Esophagus mucosa (tissue), 1 donor: Measurements from ENCODE around the gene DES. TPM values are rescaled to one million over a fixed set of nuclear protein-coding genes. Genes with fewer than 3 reads are reported as not detected.
"Not testable (repeated sequence)": the region's sequence is repeated elsewhere in the genome, so short reads cannot be mapped to it uniquely, and the experiment has no call there.

Experiments used
- ATAC-seq: fragments of 200-7000 bp; cut with Tn5 transposase; one replicate; pipeline ENCODE4 v1.9.1; 2020
- total RNA-seq: library from RNA; stranded (reverse); gene quantifications from one replicate; pipeline ENCODE4 v1.2.4, GENCODE V29; 2023
- donor health status: DM: yes; HTN: yes; CAD: no.

DES gene
- 29.3 TPM for total RNA-seq

DNA sequence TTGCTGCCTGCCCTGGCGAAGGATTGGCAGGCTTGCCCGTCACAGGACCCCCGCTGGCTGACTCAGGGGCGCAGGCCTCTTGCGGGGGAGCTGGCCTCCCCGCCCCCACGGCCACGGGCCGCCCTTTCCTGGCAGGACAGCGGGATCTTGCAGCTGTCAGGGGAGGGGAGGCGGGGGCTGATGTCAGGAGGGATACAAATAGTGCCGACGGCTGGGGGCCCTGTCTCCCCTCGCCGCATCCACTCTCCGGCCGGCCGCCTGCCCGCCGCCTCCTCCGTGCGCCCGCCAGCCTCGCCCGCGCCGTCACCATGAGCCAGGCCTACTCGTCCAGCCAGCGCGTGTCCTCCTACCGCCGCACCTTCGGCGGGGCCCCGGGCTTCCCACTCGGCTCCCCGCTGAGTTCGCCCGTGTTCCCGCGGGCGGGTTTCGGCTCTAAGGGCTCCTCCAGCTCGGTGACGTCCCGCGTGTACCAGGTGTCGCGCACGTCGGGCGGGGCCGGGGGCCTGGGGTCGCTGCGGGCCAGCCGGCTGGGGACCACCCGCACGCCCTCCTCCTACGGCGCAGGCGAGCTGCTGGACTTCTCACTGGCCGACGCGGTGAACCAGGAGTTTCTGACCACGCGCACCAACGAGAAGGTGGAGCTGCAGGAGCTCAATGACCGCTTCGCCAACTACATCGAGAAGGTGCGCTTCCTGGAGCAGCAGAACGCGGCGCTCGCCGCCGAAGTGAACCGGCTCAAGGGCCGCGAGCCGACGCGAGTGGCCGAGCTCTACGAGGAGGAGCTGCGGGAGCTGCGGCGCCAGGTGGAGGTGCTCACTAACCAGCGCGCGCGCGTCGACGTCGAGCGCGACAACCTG, at the start of gene DES:
Gene DES (plus strand): TSS at position 223 of the 857 bp plus-strand sequence. CDS start 86 bp downstream, at position 309.
- ATAC-seq = peak; percentile 54

DNA sequence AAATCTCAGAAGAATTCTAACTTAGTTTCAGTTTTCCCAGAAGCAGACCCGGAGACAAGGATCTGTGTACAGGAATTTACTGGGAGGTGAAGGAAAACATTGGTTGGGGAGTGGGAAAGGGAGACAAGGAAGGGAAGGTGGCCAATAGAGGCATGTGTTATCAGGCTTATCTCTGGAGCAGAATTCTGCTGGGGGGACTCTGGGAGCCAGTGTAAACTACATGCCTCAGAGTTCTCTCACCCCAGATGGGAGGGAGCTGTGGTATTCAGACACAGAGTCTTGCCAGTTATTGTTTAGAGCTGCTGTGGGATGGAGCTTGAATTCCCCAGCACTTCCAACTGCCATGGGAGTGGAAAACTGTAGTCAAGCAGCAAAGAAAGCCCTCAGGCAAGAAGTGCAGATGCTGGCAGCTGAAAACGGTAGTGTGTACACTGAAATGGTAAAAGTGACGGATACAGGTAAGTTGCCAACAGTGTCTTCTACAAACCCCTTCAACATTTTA, 49.4 kb upstream of the DES start:
- peak; percentile 18 for ATAC-seq

GRCh38 chr2:219369447-219369861, 48.7 kb upstream of the DES start:
- ATAC-seq = peak; percentile 47

GRCh38 chr2:219378163-219378851, 39.9 kb upstream of the DES start:
- ATAC-seq = no peak

DNA sequence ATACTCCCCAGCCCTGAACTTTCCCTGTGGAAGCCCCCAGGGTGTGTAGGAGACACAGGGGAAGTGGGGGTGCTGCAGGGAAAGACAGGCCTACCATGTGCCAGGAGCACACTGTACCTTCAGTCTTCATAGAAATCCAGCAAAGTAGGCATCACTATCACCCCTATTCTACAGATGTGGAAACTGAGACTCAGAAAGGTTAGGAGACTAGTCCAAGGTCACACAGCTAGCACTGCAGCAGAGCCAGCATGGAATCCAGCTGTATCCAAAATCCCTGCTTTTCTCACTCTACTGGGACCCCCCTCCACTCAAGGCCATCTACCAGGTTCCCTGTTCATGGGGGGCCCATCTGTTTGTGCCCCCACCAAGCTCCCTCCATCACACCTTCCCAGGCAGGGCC, 37.3 kb upstream of the DES start:
- ATAC-seq = no peak

- ATAC-seq = no peak
These were observed 36.7 kb upstream of the DES start for GRCh38 chr2:219381448-219381847.

GRCh38 chr2:219384083-219384713, 34.0 kb upstream of the DES start:
- no peak for ATAC-seq

DNA sequence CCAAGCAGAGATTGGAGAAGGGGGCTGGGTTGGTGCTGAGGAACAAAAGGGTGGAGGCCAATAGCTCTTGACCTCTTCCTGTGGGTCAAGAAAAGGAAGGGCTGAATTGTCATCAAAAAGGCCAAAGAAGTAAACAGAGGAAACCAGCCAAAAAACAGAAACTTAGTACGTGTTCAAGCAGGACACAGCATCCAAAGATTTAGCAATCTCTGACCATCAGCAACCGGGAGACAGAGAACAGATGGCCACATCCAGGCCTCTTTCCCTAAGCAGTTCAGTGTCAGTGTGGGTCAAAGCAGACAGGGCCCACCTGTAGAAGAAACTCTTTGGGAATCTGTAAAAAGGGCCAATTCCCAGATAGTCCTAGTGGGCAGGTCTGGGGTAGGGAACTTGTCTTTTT, 33.3 kb upstream of the DES start:
- ATAC-seq = no peak

- ATAC-seq = no peak
These were observed 32.1 kb upstream of the DES start for GRCh38 chr2:219385958-219386520.

GRCh38 chr2:219386532-219387280, 31.5 kb upstream of the DES start:
- no peak for ATAC-seq

- ATAC-seq = peak; percentile 88
These were observed 30.7 kb upstream of the DES start, which contains the start of gene DNPEP for GRCh38 chr2:219387306-219388120. TSS of gene DNPEP (minus strand) at chr2:219387912. CDS start at chr2:219387794, 118 bp downstream.

DNA sequence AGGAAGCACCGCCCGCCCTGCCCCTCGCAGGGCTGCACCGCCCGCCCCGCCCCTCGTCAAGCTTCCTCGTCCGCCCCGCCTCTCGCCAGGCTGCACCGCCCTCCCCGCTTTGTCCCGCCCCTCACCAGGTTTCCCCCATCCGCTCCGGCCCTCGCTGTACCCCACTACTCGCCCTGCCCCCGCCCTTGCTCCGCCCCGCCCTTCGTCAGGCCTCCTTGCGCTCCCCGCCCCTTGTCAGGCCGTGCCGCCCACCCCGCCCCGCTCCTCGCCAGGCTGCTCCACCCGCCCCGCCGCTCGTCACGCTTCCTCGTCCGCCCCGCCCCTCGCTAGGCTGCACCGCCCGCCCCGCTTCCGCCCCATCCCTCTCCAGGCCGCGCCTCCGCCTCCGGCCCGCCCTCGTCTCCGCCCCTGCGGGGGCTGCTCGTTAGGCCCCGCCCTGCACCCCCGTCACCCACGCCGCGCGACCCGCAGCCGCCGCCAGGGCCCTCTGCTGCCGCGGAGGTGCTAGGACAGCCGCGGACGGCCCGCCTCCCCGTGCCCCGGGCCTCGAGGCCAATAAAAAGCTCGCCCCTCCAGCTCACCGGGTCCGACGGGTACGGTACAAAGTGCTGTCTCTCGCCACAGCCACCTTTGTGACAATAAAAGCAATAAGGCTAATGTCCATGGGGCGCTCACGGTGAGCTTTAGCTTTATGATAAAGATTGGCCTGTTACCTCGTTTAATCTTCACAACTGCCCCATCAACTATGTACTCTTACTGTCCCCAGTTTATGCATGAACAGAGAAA, 29.9 kb upstream of the DES start:
- ATAC-seq = peak; percentile 89

DNA sequence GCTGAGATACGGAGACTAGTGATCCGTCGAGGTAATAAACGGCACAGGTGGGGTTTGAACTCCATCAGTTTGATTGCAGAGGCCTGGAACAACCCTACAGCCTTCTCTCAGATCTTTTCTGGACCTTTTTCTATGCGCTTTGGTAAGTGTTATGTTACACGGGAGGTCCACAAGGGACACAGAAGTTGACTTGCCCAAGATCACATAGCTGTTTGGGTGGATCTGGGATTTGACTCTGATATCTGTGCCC, 29.3 kb upstream of the DES start:
- no peak for ATAC-seq

DNA sequence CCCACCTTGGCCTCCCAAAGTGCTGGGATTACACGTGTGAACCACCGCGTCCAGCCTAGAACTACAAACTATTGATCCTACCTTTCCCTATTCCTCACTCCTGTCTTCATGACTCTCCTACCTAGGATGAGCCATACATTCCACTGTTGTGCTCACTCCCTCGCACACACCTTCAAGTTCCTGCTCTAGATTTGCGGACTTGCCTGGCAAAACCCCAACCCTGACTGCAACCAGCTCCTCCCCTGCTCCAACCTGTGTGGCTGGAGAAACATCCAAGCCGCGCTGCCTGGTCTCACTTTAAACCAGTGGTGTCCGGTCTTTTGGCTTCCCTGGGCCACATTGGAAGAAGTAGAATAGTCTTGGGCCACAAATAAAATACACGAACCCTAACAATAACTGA, 25.4 kb upstream of the DES start:
- ATAC-seq = no peak

GRCh38 chr2:219395056-219395455, 23.1 kb upstream of the DES start:
- not testable (repeated sequence) for ATAC-seq

DNA sequence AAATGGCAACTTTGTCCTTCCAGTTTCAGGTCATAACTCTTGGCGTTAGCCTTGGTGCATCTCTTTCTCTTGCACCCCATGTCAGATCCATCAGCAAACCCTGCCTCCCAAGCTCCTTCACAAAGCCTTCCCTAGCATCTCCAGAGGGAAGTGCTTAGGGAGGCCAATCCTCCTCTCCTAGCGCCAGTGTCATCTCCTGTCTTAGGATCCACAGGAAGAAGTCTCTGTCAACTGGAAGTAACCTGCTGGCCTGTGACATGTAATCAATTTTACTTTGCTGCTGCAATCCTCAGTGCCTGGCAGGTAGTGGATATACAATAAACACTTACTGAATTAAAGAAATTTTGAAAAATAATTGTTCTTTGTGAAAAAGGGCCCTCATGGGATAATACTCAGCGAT, 22.6 kb upstream of the DES start:
- no peak for ATAC-seq

- no peak for ATAC-seq
These were observed 21.2 kb upstream of the DES start for GRCh38 chr2:219396863-219397457.

- no peak for ATAC-seq
These were observed 19.3 kb upstream of the DES start for GRCh38 chr2:219398721-219399363.

GRCh38 chr2:219399716-219400478, 18.3 kb upstream of the DES start:
- ATAC-seq = no peak
